ENCODE data around the gene PSTPIP1.

DNA sequence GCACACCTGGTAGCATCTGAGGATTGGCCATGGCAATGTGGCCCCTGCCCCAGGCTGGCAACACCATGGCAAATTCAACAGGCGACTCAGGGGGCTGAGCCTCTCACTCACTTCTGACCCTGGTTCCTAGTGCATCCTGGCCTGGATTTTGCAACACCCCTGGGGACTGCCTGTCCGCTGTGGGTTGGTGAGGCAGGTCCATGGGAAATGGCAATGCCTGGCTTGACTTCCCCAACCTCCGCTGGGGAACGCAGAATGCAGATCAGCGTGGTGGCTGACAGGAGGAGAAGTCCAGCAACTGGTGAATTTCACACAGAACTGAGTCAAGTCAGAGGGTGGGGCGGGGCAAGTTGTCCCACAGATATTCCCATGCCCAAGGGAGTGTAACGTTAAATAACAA, 3.9 kb upstream of the PSTPIP1 start:
- TF ChIP-seq, protein P1, sequence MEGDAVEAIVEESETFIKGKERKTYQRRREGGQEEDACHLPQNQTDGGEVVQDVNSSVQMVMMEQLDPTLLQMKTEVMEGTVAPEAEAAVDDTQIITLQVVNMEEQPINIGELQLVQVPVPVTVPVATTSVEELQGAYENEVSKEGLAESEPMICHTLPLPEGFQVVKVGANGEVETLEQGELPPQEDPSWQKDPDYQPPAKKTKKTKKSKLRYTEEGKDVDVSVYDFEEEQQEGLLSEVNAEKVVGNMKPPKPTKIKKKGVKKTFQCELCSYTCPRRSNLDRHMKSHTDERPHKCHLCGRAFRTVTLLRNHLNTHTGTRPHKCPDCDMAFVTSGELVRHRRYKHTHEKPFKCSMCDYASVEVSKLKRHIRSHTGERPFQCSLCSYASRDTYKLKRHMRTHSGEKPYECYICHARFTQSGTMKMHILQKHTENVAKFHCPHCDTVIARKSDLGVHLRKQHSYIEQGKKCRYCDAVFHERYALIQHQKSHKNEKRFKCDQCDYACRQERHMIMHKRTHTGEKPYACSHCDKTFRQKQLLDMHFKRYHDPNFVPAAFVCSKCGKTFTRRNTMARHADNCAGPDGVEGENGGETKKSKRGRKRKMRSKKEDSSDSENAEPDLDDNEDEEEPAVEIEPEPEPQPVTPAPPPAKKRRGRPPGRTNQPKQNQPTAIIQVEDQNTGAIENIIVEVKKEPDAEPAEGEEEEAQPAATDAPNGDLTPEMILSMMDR (IDR thresholded peaks at IDR 0.05; ENCODE audit: insufficient read depth, low read depth, low read length): no peak
- TF ChIP-seq EZH2 (IDR thresholded peaks at IDR 0.05; ENCODE audit: insufficient read depth, low read length): no peak
